NCI-H2196 (cell line): ENCODE measurements around the gene LRRC63.
A peak's percentile ranks its signal among the peaks of the same experiment; 100 is the strongest.
"Not testable (repeated sequence)": the region's sequence is repeated elsewhere in the genome, so short reads cannot be mapped to it uniquely, and the experiment has no call there.

ENCODE experiments used
- DNase-seq: peaks from one replicate; lab custom pipeline; 2025; ENCODE audit not compliant: unreplicated experiment; lab: John Stamatoyannopoulos, UW

Gene LRRC63

DNA sequence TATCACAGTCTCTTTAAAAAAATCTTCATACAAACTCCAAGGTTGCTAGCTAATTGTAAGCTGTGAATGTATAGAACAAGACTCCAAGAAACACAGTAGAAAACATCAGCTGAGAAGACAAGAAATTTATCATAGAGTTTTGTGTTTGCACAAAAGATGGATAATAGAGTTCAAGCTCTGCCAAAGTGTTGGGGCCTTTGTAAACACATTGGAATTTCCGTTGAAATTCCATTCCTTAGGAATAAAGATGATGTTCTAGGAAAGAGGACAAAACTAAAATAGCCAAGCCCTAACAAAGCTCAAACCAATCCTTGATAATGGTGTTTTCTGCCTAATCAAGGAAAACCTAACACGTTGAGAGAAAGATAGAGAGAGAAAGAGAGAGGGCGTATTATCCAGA is 20.6 kb downstream of the LRRC63 start:
- no peak for DNase-seq

- DNase-seq = no peak
Observed at GRCh38 chr13:46235286-46235685, 23.6 kb downstream of the LRRC63 start.

GRCh38 chr13:46265292-46265691 is 53.6 kb downstream of the LRRC63 start:
- DNase-seq = no peak

GRCh38 chr13:46267166-46267565 is 55.4 kb downstream of the LRRC63 start:
- DNase-seq = no peak

DNA sequence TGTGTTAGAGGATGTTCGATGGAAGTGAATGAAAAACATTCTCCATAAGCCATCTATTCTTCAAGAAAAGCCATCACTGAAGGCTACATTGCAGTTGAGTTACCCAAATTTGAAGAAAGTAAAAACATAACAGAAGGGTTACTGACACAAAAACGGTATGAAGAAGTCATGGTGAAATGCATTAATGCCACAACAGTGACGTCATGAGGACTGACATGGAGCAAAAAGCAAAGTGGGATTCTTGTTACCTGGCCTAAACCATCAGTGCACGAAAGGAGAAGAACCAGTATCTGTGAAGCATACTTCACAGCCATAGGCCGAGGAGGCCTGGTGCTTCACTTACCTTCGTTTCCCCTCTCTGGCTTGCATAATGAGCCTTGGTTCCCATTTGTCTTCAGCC is 58.7 kb downstream of the LRRC63 start:
- no peak for DNase-seq

DNA sequence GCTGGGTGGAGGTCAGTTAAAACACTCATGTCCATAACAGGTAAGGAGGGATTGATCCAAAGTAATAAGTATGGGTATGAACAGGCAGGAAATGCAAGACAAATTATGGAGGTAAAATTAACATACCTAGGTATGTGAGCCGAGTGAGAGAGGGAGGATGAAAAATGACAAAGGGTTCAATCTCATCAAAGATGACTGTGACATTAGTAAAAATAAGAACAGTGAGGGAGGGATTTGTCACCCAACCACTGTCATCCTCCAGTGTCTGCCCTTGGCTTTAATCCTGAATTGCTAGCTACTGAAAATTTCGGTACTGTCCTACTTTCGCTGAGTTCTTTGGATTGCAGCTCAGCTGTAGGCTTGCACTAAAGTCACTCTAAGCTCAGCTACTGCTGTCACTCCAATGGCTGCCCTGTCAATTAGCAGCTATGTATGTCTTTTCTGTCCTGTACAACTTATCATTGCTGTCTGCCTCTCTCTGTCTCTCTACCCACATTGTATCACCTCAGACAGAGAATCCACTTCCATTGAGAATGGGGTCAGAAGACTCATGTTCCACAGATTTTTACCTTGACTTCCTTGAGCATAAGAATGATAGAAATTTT is 62.5 kb downstream of the LRRC63 start:
- DNase-seq = no peak

GRCh38 chr13:46278474-46278873 is 66.7 kb downstream of the LRRC63 start:
- DNase-seq = no peak

DNA sequence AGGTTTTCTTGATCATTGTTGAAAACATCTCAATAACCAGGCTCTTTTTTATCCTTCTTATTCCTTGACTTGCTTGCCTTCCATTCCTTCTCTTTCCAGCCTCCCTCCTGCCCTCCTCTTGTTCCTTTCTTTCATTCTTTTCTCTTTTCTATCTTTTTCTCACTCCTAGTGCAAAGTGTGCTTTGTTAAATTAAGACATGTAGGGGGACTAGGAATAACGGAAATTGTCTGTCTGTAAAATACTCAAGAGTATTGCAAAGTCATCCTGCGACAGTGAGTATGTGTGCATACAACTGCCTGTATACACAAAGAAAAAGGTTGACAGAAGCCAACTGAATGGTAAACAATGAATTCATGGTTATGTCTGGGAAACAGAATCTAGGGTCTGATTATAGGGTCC is 70.1 kb downstream of the LRRC63 start:
- no peak for DNase-seq

DNA sequence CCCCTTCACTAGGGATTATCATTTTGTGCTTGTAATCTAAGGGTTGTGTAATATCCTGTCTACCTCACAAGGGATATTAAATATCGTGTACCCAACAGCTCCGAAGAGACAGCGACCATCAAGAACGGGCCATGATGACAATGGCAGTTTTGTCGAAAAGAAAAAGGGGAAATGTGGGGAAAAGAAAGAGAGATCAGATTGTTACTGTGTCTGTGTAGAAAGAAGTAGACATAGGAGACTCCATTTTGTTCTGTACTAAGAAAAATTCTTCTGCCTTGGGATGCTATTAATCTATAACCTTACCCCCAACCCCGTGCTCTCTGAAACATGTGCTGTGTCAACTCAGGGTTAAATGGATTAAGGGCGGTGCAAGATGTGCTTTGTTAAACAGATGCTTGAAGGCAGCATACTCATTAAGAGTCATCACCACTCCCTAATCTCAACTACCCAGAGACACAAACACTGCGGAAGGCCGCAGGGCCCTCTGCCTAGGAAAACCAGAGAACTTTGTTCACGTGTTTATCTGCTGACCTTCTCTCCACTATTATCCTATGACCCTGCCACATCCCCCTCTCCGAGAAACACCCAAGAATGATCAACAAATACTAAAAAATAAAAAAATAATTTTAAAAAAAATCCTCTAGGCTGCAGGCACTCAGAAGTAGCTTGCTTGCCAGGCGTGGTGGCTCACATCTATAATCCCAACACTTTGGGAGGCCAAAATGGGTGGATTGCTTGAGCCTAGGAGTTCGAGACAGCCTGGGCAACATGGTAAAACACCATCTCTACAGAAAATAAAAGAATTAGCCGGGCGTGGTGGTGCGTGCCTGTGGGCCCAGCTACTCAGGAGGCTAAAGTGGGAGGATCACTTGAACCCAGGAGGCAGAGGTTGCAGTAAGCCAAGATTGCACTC is 72.4 kb downstream of the LRRC63 start:
- DNase-seq = not testable (repeated sequence)

GRCh38 chr13:46286972-46287371 is 75.2 kb downstream of the LRRC63 start:
- DNase-seq = no peak

DNA sequence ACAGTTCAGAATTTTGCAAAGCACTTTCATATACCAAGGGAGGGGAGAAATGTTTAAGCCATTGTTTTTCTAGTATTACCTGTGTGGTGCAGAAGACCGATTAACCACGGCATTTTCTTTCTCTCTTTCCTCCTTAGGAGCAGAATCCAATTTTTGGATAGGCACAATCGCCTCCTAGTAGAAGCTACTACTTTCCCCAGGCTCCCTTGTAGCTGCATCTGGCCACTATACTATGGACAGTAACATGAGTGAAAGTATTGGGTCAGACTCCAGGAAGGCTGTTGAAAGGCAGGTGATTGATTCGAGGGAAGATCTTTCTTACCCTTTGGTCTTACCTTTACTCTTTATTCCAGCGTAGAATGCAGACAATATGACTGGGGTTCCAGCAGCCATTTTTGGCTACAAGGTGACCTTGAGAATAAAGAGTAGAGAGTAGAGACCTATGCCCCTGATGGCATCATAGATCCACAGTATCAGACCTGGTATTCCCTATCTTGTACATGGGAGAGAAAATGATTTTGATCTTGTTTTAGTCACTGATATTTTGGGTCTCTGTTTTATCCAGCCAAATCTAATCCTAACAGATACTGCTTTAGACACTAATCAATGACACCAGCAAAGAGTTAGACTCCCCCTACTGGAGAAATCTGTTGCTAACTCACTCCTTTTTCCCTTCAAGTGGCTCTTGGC is 77.0 kb downstream of the LRRC63 start:
- DNase-seq = peak; percentile 9

DNA sequence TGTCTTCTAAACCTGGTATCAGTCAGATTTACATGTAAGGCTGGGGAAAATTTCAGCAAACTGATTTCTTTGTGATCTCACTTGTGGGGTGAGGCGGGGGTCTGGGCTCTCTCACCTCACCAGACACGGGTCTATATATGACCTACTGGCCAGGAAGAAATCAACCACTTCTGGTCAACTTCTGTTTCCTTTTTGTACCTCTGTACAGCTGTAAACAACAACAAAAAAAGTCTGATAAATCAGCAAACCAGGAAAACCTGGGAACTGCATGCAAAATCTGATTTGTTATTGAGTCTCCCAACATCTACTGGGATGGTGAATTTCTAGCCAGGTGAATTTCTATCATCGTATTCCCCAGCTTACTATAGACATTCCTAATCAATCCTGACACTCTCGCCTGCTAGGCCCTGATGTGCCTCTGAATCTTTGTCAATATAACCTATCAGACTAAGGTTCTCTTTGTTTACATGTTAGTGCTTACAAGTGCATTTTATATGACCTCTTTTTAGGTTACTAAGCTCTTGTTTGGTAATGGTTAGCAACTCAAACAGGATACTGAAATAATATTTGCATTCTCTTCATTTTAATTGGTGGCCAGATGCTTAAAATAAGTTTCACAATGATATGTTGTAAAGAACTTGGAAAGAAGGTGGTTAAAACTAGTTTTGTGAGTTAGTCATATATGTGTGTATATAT is 77.7 kb downstream of the LRRC63 start:
- peak; percentile 0 for DNase-seq

- no peak for DNase-seq
Observed at GRCh38 chr13:46290434-46290833, 78.7 kb downstream of the LRRC63 start.

GRCh38 chr13:46293436-46293835 is 81.7 kb downstream of the LRRC63 start:
- no peak for DNase-seq

DNA sequence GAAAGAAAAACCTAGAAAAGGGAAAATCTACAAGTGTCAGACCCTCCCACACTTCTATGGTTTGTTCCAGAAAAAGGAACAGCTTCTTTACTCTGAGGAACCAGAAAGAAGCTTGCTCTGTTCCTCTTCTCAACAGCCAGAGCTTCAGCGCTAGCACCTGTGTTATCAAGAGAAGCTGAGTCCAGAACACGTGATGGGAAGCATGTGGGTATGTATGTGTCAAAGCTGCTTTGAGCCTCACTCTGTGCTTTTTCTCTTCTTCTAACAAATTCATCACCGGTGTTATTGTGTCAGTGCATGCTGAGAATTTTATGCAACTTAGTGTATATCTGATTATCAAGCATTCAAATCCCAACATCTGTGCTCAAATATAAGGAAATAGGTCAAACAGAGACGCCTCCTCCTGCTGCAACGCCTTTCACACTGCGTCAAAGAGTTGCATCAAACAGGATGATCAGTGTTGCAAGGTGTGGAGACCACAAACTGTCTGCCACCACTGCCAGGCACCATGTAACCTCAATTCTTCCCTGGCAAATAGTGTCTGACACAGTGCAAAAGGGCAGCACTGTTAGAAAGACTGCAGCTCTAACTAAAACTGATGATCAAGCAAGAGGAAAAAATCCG is 83.9 kb downstream of the LRRC63 start:
- no peak for DNase-seq

- DNase-seq = no peak
Observed at GRCh38 chr13:46296115-46296822, 84.5 kb downstream of the LRRC63 start.

DNA sequence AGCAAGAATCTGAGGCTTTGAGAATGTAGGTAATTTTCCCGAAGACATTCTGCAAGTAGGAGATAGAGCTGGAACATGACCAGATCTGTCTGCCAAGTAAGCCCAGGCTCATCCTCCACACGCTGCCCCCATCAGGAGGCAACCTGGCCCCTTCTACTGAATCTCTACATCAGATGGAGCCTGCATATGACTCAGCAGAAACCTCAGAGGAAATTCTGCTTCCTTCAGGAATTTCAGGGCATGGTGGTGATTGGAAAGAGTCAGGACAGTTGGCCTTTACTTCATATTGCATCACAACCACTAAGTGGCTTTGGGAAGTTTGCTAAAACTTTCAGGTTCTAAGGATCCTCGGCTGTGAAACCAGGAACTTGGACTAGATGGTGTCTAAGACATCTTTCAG is 85.2 kb downstream of the LRRC63 start:
- DNase-seq = no peak

GRCh38 chr13:46297361-46297811 is 85.7 kb downstream of the LRRC63 start:
- DNase-seq = no peak

DNA sequence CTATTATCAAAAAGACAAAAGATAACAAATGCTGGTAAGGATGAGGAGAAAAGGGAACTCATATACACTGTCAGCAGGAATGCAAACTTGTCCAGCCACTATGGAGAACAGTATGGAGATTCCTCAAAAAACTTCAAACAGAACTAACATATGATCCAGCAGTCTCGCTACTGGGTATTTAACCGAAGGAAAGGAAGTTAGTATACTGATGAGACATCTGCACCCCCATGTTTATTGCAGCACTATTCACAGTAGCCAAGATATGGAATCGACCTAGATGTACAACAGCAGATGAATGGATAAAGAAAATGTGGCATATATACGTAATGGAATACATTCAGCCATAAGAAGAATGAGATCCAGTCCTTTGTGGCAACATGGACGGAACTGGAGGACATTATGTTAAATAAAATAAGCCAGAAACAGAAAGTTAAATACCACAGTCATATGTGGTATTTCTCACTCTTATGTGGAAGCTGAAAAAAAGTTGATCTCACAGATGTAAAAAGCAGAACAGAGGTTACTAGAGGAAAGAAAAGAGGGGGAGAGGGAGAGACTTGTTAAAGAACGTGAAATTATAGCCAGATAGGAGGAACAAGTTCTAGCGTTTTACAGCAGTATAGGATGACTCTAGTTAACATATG is 92.1 kb downstream of the LRRC63 start:
- no peak for DNase-seq

DNA sequence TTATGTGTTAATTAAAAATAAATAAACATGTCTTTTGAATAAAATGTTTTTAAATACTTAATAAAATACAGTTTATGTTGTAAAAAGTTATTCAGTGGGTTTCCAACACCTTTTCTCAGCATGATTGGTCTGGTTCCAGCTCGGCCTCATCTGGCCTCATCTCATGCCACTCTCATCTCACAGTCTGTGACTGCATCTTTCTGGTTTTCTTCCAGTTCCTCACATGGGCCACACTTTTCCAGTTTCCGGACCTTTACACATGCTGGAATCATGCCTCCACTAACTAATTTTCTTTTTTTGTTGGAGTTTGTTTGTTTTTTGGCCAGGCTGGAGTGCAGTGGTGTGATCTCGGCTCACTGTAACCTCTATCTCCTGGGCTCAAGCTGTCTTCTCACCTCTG is 92.8 kb downstream of the LRRC63 start:
- DNase-seq = no peak
